ENCODE measurements around the gene KRTAP10-7. TPM values are rescaled to one million over a fixed set of nuclear protein-coding genes. Genes with fewer than 3 reads are reported as not detected.
"Not testable (repeated sequence)": the region's sequence is repeated elsewhere in the genome, so short reads cannot be mapped to it uniquely, and the experiment has no call there.

The KRTAP10-7 gene
- polyA plus RNA-seq, 1 experiment: not detected

DNA sequence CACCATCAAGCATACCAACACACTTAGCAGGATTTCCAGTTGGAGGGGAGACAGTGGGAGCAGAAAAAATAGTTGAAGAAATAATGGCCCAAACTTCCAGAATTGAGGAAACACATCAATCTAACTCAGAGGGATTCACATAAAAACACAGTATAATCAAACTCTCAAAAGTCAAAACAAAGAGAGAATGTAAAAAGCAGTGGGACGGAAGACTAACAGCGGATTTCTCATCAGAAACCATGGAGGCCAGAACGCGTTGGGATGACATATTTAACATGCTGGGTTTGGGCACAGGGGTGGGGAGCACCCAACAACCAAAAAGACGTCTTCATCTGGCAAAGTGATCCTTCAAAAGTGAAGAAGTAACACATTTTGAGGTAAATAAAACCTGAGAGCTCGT, 19.5 kb downstream of the KRTAP10-7 start:
- DNase-seq (ENCODE audit: low read depth): no peak
- Histone ChIP-seq H3K36me3 (ENCODE audit: control insufficient read depth, insufficient read depth, low read length) (no peaks in the 10 kb centered on the region), H3K27me3 (ENCODE audit: control insufficient read depth, insufficient read depth, low read length) (no peaks in the 10 kb centered on the region), H3K4me3 (ENCODE audit: low read depth, low read length) (no peak overlapping the region)
- ChIA-PET CTCF (no interaction called here), POLR2A (no interaction called here)
- TF ChIP-seq, protein P1, sequence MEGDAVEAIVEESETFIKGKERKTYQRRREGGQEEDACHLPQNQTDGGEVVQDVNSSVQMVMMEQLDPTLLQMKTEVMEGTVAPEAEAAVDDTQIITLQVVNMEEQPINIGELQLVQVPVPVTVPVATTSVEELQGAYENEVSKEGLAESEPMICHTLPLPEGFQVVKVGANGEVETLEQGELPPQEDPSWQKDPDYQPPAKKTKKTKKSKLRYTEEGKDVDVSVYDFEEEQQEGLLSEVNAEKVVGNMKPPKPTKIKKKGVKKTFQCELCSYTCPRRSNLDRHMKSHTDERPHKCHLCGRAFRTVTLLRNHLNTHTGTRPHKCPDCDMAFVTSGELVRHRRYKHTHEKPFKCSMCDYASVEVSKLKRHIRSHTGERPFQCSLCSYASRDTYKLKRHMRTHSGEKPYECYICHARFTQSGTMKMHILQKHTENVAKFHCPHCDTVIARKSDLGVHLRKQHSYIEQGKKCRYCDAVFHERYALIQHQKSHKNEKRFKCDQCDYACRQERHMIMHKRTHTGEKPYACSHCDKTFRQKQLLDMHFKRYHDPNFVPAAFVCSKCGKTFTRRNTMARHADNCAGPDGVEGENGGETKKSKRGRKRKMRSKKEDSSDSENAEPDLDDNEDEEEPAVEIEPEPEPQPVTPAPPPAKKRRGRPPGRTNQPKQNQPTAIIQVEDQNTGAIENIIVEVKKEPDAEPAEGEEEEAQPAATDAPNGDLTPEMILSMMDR (IDR thresholded peaks at IDR 0.05; ENCODE audit: insufficient read depth, low read depth, low read length): no peak

DNA sequence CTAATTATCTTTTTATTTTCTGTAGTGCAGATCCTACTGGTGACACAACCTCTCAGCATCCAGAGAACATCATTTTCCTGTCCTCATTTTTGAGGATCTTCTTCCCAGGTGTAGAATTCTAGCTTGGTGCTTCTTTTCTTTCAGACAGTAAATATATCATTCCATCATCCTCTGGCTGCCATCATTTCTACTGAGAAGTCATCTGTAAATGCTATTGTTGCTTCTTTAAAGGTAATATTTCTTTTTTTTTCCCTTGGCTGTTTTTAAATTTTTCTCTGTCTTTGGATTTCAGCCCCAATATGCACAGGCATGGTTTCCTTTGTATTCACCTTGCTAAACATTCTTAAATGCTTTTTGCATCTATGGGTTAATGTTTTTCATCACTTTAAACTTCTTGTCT, 23.2 kb downstream of the KRTAP10-7 start:
- no peak for DNase-seq (ENCODE audit: low read depth)

DNA sequence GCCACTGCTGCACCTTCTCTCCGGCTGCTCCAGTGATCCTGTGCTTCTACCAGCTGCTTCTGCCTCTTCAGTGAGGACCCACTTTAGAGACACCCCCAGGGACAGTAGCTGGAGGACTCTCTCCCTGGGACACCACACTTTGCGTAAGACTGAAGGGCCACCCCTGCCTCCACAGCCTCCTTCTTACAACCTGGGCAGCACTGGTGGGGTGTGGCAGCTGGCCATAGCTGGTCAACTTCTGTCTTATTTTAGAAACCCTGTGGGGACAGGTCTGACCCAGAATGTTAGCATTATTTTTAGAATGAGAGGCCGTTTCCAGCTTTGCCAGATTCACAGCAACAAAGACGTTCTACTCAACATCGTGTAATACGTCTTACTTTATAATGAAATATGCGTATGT, 25.4 kb downstream of the KRTAP10-7 start:
- POLR2A ChIA-PET: no interaction called here
- H3K4me3 ChIP-seq (ENCODE audit: low read depth, low read length): no peak overlapping the region
- no peak for DNase-seq (ENCODE audit: low read depth)
- H3K27me3 ChIP-seq (ENCODE audit: control insufficient read depth, insufficient read depth, low read length): no peaks in the 10 kb centered on the region
- no peaks in the 10 kb centered on the region for H3K36me3 ChIP-seq (ENCODE audit: control insufficient read depth, insufficient read depth, low read length)
- TF ChIP-seq, protein P1 (IDR thresholded peaks at IDR 0.05; ENCODE audit: insufficient read depth, low read depth, low read length): no peak
- CTCF ChIA-PET: no interaction called here

More for the DNA sequence above, 23.2 kb downstream of the KRTAP10-7 start:
- Histone ChIP-seq H3K27me3 (ENCODE audit: control insufficient read depth, insufficient read depth, low read length) (no peaks in the 10 kb centered on the region), H3K36me3 (ENCODE audit: control insufficient read depth, insufficient read depth, low read length) (no peaks in the 10 kb centered on the region), H3K4me3 (ENCODE audit: low read depth, low read length) (no peak overlapping the region)
- TF ChIP-seq, protein P1 (IDR thresholded peaks at IDR 0.05; ENCODE audit: insufficient read depth, low read depth, low read length): no peak
- ChIA-PET CTCF (no interaction called here), POLR2A (no interaction called here)

DNA sequence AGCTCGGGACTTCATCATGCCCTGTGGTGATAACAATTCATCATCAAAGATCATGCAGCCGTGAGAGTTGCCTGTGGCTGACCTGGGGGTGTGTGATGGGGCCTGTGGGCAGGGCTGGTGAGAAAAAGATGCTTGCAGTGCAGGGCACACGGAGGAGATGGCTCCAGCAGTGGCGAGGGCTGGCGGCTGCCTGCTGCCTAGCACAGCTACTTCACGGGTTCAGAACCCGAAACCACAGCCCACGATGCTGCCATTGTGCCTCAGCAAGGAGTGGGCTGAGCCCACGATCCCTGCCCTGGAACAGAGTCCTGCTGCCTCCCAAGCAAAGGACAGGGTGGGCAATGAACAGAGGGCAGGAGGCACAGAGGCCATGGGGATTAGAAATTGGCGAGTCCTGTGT, 25.9 kb downstream of the KRTAP10-7 start:
- ChIA-PET POLR2A (no interaction called here), CTCF (no interaction called here)
- TF ChIP-seq, protein P1 (IDR thresholded peaks at IDR 0.05; ENCODE audit: insufficient read depth, low read depth, low read length): no peak
- no peak for DNase-seq (ENCODE audit: low read depth)
- Histone ChIP-seq H3K36me3 (ENCODE audit: control insufficient read depth, insufficient read depth, low read length) (no peaks in the 10 kb centered on the region), H3K27me3 (ENCODE audit: control insufficient read depth, insufficient read depth, low read length) (no peaks in the 10 kb centered on the region), H3K4me3 (ENCODE audit: low read depth, low read length) (no peak overlapping the region)

- H3K4me3 ChIP-seq (ENCODE audit: low read depth, low read length): no peak within 1 kb of the TSS
- DNase-seq (ENCODE audit: low read depth): no peak
- CTCF ChIA-PET: no interaction called here
- TF ChIP-seq, protein P1 (IDR thresholded peaks at IDR 0.05; ENCODE audit: insufficient read depth, low read depth, low read length): no peak
- no peaks in the 10 kb centered on the region for H3K36me3 ChIP-seq (ENCODE audit: control insufficient read depth, insufficient read depth, low read length)
- POLR2A ChIA-PET: no interaction called here
- no peaks in the 10 kb centered on the region for H3K27me3 ChIP-seq (ENCODE audit: control insufficient read depth, insufficient read depth, low read length)
Observed at GRCh38 chr21:44626673-44627143, 26.3 kb downstream of the KRTAP10-7 start, which contains the start of gene KRTAP10-9. KRTAP10-9 (plus strand) TSS chr21:44627093; CDS start chr21:44627172, 79 bp downstream.

GRCh38 chr21:44627181-44627822, 26.9 kb downstream of the KRTAP10-7 start:
- H3K4me3 ChIP-seq (ENCODE audit: low read depth, low read length); H3K27me3 ChIP-seq (ENCODE audit: control insufficient read depth, insufficient read depth, low read length); DNase-seq (ENCODE audit: low read depth); CTCF ChIA-PET; H3K36me3 ChIP-seq (ENCODE audit: control insufficient read depth, insufficient read depth, low read length); POLR2A ChIA-PET: not testable (repeated sequence)

GRCh38 chr21:44627831-44628233, 27.4 kb downstream of the KRTAP10-7 start:
- POLR2A ChIA-PET; DNase-seq (ENCODE audit: low read depth); CTCF ChIA-PET; H3K4me3 ChIP-seq (ENCODE audit: low read depth, low read length); H3K36me3 ChIP-seq (ENCODE audit: control insufficient read depth, insufficient read depth, low read length); H3K27me3 ChIP-seq (ENCODE audit: control insufficient read depth, insufficient read depth, low read length): not testable (repeated sequence)
